ENCODE results near the gene ASAP2.

The ASAP2 gene

DNA sequence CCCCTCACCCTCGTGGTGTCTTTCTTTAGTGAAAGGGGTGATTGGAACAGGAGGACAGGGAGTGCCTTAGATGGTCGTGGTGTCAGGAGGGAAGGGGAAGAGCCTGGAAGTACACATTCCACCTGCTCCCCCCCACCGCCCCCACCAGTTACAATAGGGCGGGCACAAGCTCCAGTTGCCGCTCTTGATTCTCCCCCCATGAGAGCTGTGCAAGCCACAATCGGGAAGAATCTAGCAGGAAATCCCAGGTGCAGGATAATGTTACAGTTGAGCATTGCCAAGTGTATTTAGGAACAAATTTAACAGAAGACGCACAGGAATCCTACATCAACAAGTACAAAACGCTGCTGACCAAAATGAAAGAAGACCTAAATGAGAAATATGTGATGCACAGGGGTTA is 73.6 kb downstream of the ASAP2 start:
- Histone ChIP-seq H3K4me3 (no peak overlapping the region), H3K27ac (no peak overlapping the region), H3K36me3 (ENCODE audit: insufficient read depth, low read length) (no peaks in the 10 kb centered on the region), H3K9ac (ENCODE audit: insufficient read length) (no peak overlapping the region), H3K9me3 (ENCODE audit: low read depth, low read length) (no peaks in the 10 kb centered on the region)
- DNase-seq (ENCODE audit: low read depth, low spot score), result no peak
- TF ChIP-seq EZH2 (IDR thresholded peaks at IDR 0.05) (no peak), FOXP2 (optimal IDR thresholded peaks at IDR 0.05; ENCODE audit: control extremely low read depth, extremely low read length, insufficient read depth) (no peak)

DNA sequence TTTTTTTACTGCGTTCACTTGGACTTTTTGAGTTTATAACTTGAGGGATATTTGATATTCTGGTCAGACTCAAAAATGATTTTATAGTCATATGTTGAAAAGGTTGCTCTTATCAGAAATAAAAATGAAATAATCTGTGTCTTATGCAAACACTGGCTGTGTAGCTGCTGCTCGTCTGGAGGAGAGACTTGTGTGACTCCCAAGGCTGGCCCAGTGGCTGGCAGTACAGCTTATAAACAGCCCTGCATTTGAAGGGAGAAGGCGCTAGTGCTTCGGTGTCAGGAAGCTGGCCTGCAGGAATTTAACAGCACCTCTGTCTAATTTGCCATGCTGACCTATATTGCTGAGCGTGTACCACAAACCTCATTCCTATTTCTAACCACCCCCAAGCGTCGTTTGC is 74.5 kb downstream of the ASAP2 start:
- no peaks in the 10 kb centered on the region for H3K9me3 ChIP-seq (ENCODE audit: low read depth, low read length)

GRCh38 chr2:9282128-9283112 is 75.8 kb downstream of the ASAP2 start:
- no peak for DNase-seq (ENCODE audit: low read depth, low spot score)
- H3K36me3 ChIP-seq (ENCODE audit: insufficient read depth, low read length), result no peaks in the 10 kb centered on the region
- H3K9ac ChIP-seq (ENCODE audit: insufficient read length), result no peak overlapping the region
- no peak overlapping the region for H3K4me3 ChIP-seq
- H3K27ac ChIP-seq, result no peak overlapping the region
- TF ChIP-seq FOXP2 (optimal IDR thresholded peaks at IDR 0.05; ENCODE audit: control extremely low read depth, extremely low read length, insufficient read depth) (no peak), EZH2 (IDR thresholded peaks at IDR 0.05) (no peak), POLR2AphosphoS5 (IDR thresholded peaks at IDR 0.05; ENCODE audit: borderline replicate concordance, low read depth, low read length) (no peak)
- no peaks in the 10 kb centered on the region for H3K9me3 ChIP-seq (ENCODE audit: low read depth, low read length)

More for the DNA sequence above, 74.5 kb downstream of the ASAP2 start:
- TF ChIP-seq POLR2AphosphoS5 (IDR thresholded peaks at IDR 0.05; ENCODE audit: borderline replicate concordance, low read depth, low read length) (no peak), EZH2 (IDR thresholded peaks at IDR 0.05) (no peak)
- Histone ChIP-seq H3K4me3 (no peak overlapping the region), H3K27ac (no peak overlapping the region), H3K9ac (ENCODE audit: insufficient read length) (no peak overlapping the region), H3K36me3 (ENCODE audit: insufficient read depth, low read length) (no peaks in the 10 kb centered on the region)
- no peak for DNase-seq (ENCODE audit: low read depth, low spot score)

DNA sequence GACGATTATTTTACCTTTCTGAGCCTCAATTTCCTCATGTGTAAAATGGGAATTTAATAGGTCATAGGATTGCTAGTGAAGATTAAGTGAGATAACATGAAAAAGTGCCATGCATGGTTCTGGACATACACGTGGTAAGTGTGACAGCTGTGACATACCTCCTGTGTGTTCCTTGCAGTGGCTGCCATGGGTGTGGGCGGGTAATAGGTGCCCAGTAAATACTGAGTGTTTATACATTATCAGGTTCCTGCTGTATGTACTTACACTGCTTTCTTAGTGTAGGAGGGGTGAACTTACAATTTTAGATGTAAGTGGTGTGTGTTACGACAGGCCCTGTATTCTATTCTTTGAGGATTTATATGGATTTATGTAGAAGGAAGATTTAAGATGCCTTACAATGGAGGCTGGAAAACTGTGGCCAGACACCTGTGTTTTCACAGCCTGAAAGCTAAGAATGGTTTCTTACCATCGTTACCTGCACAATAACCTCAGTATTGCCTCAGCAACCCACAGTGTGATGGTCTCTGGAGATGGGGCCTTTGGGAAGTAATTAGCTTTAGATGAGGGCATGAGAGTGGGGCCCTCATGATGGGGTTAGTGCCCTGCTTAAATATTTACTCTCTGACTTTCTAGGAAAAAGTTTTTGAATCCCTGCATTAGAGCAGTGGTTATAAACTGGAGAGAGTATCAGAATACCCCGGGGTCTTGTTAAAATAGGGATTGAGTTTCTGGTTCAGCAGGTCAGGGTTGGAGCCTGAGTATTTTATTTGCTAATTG is 78.1 kb downstream of the ASAP2 start:
- Histone ChIP-seq H3K36me3 (ENCODE audit: insufficient read depth, low read length) (no peaks in the 10 kb centered on the region), H3K9ac (ENCODE audit: insufficient read length) (no peak overlapping the region), H3K4me3 (no peak overlapping the region), H3K27ac (no peak overlapping the region), H3K9me3 (ENCODE audit: low read depth, low read length) (no peaks in the 10 kb centered on the region)
- TF ChIP-seq FOXP2 (optimal IDR thresholded peaks at IDR 0.05; ENCODE audit: control extremely low read depth, extremely low read length, insufficient read depth) (no peak), POLR2AphosphoS5 (IDR thresholded peaks at IDR 0.05; ENCODE audit: borderline replicate concordance, low read depth, low read length) (no peak), EZH2 (IDR thresholded peaks at IDR 0.05) (no peak)
- no peak for DNase-seq (ENCODE audit: low read depth, low spot score)

DNA sequence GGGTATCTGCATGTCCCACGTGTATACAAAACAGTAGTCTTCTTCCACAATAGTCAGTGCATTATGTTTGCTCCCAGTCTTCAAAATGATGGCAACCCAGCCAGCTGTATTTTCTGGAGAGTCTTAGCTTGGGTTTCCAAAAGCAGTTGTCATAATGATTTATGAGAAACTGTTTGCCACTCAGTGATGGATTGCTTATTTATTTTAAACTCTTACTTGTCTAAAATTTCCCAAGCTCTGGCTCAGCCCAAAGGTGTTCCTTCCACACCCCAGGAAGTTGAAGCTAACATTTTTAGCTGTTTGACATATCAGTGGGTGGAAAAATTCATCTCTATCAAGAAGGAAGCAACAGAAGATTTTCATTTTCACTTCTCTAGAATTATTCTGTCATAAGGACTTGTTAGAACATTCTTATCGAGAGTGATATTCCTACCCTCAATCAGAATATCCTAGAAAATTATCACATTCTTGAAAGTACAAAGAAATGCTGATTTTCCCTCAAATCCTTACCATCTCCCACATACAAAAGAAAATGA is 78.8 kb downstream of the ASAP2 start:
- no peak for DNase-seq (ENCODE audit: low read depth, low spot score)
- no peak overlapping the region for H3K9ac ChIP-seq (ENCODE audit: insufficient read length)
- H3K27ac ChIP-seq, result no peak overlapping the region
- no peaks in the 10 kb centered on the region for H3K9me3 ChIP-seq (ENCODE audit: low read depth, low read length)
- H3K4me3 ChIP-seq, result no peak overlapping the region
- TF ChIP-seq POLR2AphosphoS5 (IDR thresholded peaks at IDR 0.05; ENCODE audit: borderline replicate concordance, low read depth, low read length) (no peak), FOXP2 (optimal IDR thresholded peaks at IDR 0.05; ENCODE audit: control extremely low read depth, extremely low read length, insufficient read depth) (no peak), EZH2 (IDR thresholded peaks at IDR 0.05) (no peak)
- H3K36me3 ChIP-seq (ENCODE audit: insufficient read depth, low read length), result no peaks in the 10 kb centered on the region

- no peak for DNase-seq (ENCODE audit: low read depth, low spot score)
- Histone ChIP-seq H3K36me3 (ENCODE audit: insufficient read depth, low read length) (no peaks in the 10 kb centered on the region), H3K4me3 (no peak overlapping the region), H3K27ac (no peak overlapping the region), H3K9me3 (ENCODE audit: low read depth, low read length) (no peaks in the 10 kb centered on the region), H3K9ac (ENCODE audit: insufficient read length) (no peak overlapping the region)
- TF ChIP-seq FOXP2 (optimal IDR thresholded peaks at IDR 0.05; ENCODE audit: control extremely low read depth, extremely low read length, insufficient read depth), result no peak
- no peak for TF ChIP-seq EZH2 (IDR thresholded peaks at IDR 0.05)
- TF ChIP-seq POLR2AphosphoS5 (IDR thresholded peaks at IDR 0.05; ENCODE audit: borderline replicate concordance, low read depth, low read length), result no peak
Measured at GRCh38 chr2:9285921-9286320, 79.3 kb downstream of the ASAP2 start.

- no peak for DNase-seq (ENCODE audit: low read depth, low spot score)
- no peak for TF ChIP-seq EZH2 (IDR thresholded peaks at IDR 0.05)
- no peak for TF ChIP-seq FOXP2 (optimal IDR thresholded peaks at IDR 0.05; ENCODE audit: control extremely low read depth, extremely low read length, insufficient read depth)
- TF ChIP-seq POLR2AphosphoS5 (IDR thresholded peaks at IDR 0.05; ENCODE audit: borderline replicate concordance, low read depth, low read length), result no peak
- Histone ChIP-seq H3K4me3 (no peak overlapping the region), H3K9ac (ENCODE audit: insufficient read length) (no peak overlapping the region), H3K9me3 (ENCODE audit: low read depth, low read length) (no peaks in the 10 kb centered on the region), H3K36me3 (ENCODE audit: insufficient read depth, low read length) (no peaks in the 10 kb centered on the region), H3K27ac (no peak overlapping the region)
Measured at GRCh38 chr2:9286554-9287399, 80.2 kb downstream of the ASAP2 start.

Data from SK-N-MC (cell line).